ENCODE results near the gene PSMB11. TPM values are rescaled to one million over a fixed set of nuclear protein-coding genes. Genes with fewer than 3 reads are reported as not detected.

The PSMB11 gene
- total and polyA plus RNA-seq, 2 experiments from 2014 or later = not detected

- DNase-seq (ENCODE audit: low spot score) = peak; percentile 94
- no peak for TF ChIP-seq EZH2 (IDR thresholded peaks at IDR 0.05; ENCODE audit: borderline replicate concordance)
- peak; percentile 86 for TF ChIP-seq CTCF (IDR thresholded peaks at IDR 0.05; ENCODE audit: poor library complexity)
- Histone ChIP-seq H3K79me2 (peaks cover 3% of the 10 kb centered on the region), H3K27me3 (no peaks in the 10 kb centered on the region), H3K4me3 (peak overlapping the region; percentile 69), H3K4me1 (ENCODE audit: insufficient read depth) (peaks cover 21% of the 10 kb centered on the region), H3K9me3 (ENCODE audit: low read depth) (no peaks in the 10 kb centered on the region), H3K4me2 (peak overlapping the region; percentile 99), H2AFZ (no peak overlapping the region), H3K9me2 (replicated peaks; ENCODE audit: insufficient read depth) (no peaks in the 10 kb centered on the region), H3K36me3 (replicated peaks; ENCODE audit: insufficient read depth, low read depth) (no peaks in the 10 kb centered on the region), H3K27ac (peak overlapping the region; percentile 84), H4K20me1 (ENCODE audit: insufficient read depth, poor library complexity, severe bottlenecking) (no peaks in the 10 kb centered on the region)
- WGBS (ENCODE audit: low lambda C conversion rate, missing lambda C conversion rate) = 3% methylated on average over 44 of the region's 51 CpGs
Measured at GRCh38 chr14:23057757-23058653, 16.0 kb downstream of the PSMB11 start.

- H3K36me3 ChIP-seq (replicated peaks; ENCODE audit: insufficient read depth, low read depth) = no peaks in the 10 kb centered on the region
- H4K20me1 ChIP-seq (ENCODE audit: insufficient read depth, poor library complexity, severe bottlenecking) = no peaks in the 10 kb centered on the region
- H3K4me3 ChIP-seq = no peak overlapping the region
- no peaks in the 10 kb centered on the region for H3K27me3 ChIP-seq
- H3K9me2 ChIP-seq (replicated peaks; ENCODE audit: insufficient read depth) = no peaks in the 10 kb centered on the region
- no peak overlapping the region for H3K27ac ChIP-seq
- no peak overlapping the region for H2AFZ ChIP-seq
- no peak overlapping the region for H3K4me2 ChIP-seq
- TF ChIP-seq CTCF (IDR thresholded peaks at IDR 0.05; ENCODE audit: poor library complexity) (no peak), EZH2 (IDR thresholded peaks at IDR 0.05; ENCODE audit: borderline replicate concordance) (no peak), EZH2phosphoT487 (IDR thresholded peaks at IDR 0.05; ENCODE audit: low read depth, severe bottlenecking, unreplicated experiment) (no peak)
- H3K4me1 ChIP-seq (ENCODE audit: insufficient read depth) = peaks cover 22% of the 10 kb centered on the region
- no peak for DNase-seq (ENCODE audit: low spot score)
- WGBS (ENCODE audit: low lambda C conversion rate, missing lambda C conversion rate) = 93% methylated on average over 22 of the region's 32 CpGs
- H3K79me2 ChIP-seq = peaks cover 3% of the 10 kb centered on the region
- no peaks in the 10 kb centered on the region for H3K9me3 ChIP-seq (ENCODE audit: low read depth)
Measured at GRCh38 chr14:23058654-23059504, 16.9 kb downstream of the PSMB11 start.

- Histone ChIP-seq H3K79me2 (peaks cover 20% of the 10 kb centered on the region), H3K4me2 (no peak overlapping the region), H3K36me3 (replicated peaks; ENCODE audit: insufficient read depth, low read depth) (no peaks in the 10 kb centered on the region), H2AFZ (no peak overlapping the region), H3K4me3 (no peak overlapping the region), H4K20me1 (ENCODE audit: insufficient read depth, poor library complexity, severe bottlenecking) (peaks cover 12% of the 10 kb centered on the region), H3K27me3 (no peaks in the 10 kb centered on the region), H3K9me3 (ENCODE audit: low read depth) (no peaks in the 10 kb centered on the region), H3K9me2 (replicated peaks; ENCODE audit: insufficient read depth) (no peaks in the 10 kb centered on the region), H3K4me1 (ENCODE audit: insufficient read depth) (peaks cover 21% of the 10 kb centered on the region), H3K27ac (no peak overlapping the region)
- no peak for DNase-seq (ENCODE audit: low spot score)
- 95% methylated on average over 17 of the region's 17 CpGs for WGBS (ENCODE audit: low lambda C conversion rate, missing lambda C conversion rate)
- TF ChIP-seq CTCF (IDR thresholded peaks at IDR 0.05; ENCODE audit: poor library complexity) (no peak), EZH2 (IDR thresholded peaks at IDR 0.05; ENCODE audit: borderline replicate concordance) (no peak)
Measured at GRCh38 chr14:23060536-23061260, 18.7 kb downstream of the PSMB11 start.

Data from hepatocyte (in vitro differentiated cells).